COLO829 (cell line): Measurements from ENCODE around the gene GNG2.
"Not testable (repeated sequence)": the region's sequence is repeated elsewhere in the genome, so short reads cannot be mapped to it uniquely, and the experiment has no call there.

Source experiments
- DNase-seq: peaks from one replicate; pipeline ENCODE4 v3.0.0; 2012; ENCODE audit warnings: low spot score

Gene GNG2

DNA sequence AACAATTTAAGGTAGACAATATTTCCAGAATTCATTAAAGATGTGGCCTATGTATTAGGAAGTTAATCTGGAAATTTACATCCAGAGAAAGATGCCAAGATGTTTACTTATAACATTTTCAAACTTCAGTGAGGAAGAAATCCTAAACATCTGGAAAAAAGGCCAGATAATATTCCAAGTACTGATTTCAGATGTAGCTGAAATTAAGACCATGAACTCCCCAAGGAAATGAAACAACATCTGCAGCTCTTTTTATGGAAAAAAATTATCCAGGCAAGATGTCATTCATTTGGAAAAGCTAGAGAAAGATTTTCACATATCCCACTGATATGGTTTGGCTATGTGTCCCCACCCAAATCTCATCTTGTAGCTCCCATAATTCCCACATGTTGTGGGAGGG, 35.0 kb downstream of the GNG2 start:
- no peak for DNase-seq

DNA sequence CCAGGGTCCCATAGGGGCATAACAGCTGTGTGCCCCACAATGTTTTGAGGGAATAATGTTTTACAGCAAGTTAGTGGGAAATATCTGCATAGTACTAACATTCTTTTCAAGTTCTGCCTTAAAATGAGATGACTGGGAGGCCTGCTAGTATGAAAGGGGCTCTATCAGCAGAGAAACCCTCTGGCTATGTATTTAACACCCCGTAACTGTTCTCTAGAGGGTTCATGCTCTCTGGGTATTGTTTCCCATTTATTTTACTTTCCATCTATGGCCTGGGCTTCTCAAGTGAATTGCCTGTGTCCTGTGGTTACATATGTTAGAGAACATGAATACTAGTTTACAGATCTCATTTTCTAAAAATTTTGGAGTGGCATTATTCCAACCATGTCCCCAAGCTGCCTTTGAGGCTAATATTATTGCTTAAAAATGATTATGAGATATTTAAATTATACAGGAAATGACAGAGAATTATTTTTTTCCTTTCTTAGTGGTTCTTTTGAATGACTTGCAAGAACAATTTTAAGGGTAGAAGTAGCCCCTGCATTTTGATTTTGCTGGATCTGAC, 37.5 kb downstream of the GNG2 start:
- DNase-seq: no peak

DNA sequence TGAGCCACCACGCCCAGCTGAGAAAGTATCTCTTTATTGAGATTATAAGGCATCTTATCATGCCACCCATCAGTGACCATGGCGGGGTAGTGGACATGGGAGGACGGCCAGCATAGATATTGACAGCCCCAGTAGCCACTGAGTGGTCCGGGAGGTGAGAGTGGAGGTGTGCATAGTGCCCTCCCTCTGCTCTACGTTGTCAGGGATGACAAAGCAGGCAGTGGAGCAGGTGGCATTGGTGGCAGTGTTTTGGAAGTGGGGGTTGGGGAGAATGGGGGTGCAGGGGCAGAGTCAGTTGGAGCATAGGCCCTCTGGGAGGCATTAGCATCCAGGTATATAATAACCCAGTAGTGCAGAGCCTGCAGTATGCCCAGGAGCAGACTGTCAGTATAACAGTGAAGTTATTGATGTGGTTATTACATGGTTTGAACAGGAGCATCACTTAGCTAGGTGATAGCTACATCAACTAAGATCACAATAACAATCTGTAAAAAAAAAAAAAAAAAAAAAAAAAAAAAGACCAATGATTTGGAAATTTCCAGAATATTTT, 41.1 kb downstream of the GNG2 start:
- DNase-seq: no peak

DNA sequence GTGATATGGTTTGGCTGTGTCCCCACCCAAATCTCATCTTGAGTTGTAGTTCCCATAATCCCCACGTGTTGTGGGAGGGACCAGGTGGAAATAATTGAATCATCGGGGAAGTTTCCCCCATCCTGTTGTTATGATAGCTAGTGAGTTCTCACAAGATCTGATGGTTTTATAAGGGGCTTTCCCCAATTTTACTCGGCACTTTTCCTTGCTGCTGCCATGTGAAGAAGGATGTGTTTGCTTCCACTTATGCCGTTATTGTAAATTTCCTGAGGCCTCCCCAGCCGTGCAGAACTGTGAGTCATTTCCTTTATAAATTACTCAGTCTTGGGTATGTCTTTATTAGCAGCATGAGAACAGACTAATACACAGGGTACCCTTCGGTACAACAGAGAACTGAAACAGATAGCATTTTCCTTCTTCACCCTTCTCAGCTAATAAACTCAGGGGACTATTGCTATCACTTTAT, 45.3 kb downstream of the GNG2 start:
- DNase-seq: not testable (repeated sequence)

DNA sequence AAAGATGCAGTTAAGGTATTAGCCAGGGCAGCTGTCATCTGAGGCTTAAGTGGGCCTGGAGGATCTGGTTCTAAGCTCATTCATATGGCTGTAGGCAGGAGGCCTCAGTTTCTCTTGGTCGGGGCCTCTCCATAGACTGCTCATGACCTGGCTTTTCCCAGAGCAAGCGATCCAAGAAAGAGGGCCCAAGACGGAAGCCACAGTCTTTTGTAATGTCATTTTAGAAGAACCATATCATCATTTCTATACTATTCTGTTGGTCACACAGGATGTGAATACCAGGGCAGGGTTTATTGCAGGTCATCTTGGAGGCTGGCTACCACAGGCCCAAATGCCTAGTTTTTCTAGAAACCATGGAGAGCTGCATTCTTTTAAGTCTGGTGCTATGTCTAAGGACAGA, 47.7 kb downstream of the GNG2 start:
- no peak for DNase-seq

DNA sequence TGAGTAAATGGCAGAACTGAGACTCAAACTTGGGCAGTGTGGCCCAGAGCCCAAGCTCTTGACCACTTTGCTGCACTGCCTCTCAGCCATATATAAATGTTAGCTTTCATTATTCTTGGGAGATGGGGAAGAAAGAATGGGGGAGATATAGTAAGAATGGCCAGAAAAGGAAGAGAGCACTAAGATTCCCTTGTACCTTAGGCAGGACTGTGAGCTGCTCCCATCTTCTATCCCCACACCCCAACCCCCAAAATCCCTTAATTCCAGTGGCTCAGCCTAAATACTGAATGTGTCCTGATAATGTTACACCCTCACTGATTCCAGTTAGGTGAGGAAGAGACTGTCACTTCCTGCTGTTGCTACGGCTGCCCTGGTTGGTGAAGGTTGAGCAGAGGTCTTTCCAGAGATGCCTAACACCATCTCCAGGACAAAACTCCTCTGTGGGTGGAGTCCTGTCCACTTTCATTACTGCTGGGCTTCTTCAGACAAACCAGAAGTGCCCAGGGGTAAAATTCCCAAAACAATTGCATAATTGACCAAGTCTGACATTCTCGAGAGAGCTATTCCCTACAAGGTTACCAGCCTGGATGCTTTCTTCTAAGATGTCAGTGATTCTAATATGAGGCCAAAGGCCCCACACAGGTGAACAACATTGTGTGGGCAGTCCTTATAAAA, 51.8 kb downstream of the GNG2 start:
- no peak for DNase-seq

DNA sequence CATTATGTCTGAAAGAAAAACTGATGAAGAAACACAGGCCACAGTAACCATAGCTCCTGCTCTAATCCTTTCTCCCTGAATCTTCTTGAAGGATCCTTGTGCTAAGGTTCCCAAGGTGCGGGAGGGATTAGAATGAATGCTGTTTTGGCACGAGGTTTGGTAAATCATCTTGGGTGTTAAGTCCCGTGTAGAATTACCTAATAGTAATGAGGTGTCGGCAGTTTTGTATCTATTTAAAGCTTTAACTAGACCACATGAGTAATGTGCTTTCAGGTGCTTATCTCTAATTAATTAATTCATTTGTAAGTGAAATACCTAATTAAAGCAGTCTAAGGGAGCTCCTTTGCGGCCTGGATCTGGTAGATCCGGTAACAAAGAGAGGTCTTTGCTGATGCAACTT, 53.9 kb downstream of the GNG2 start:
- DNase-seq: no peak

DNA sequence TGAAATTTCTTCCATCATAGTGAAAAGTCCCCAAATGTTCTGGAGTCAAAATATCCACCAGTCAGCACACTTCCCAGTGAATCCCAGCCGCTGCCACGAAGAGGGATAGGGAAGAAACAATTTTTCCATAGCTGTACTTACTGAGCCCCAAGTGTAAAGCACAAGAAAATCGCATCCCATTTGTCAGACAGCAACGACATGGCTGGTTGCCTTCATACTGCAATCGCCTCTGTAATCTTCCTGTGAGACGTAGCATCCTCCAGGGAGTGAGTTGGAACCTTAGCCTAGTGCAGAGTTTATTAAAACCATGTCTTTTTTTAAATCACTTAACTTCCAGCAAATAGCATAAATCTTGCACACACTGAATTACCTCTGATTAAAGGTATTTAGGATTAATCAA, 56.8 kb downstream of the GNG2 start:
- DNase-seq: no peak

DNA sequence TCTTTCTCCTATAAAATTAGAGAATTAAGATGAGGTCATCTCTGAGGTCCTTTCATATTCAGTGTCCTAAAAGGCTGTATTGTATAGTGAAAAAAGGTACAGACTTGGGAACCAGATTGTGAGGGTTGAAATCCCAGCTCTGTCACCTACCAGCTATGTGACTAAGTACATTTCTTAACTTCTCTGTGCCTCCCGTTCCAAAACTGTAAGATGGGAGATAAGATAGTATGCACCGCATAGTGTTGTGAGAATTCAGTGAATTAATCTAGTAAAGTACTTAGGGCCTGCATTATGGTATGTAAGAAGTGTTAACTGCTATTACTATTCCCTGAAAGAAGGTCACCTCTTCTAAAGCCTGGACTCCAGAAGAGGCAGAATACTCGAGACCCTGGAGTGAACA, 60.6 kb downstream of the GNG2 start:
- no peak for DNase-seq

DNA sequence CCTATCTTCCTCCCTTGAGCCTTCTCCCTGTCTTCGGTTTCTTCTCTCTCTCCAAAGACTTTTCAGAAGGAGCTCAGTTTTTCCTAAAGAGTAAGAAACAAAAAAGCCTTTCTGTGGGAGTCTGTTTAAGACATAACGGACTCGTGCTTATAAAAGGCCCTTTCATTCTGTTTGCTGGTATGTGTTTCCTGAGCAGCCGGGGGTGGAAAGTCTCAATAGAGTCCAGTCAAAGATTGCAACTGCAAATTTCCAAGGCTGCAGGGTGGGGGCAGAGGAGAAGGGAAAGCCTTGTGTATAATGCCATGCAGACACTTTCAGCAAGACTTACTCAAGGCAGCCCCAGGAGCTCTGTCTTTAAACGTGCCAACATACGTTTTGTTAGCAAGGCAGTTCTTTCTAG, 62.2 kb downstream of the GNG2 start:
- peak; percentile 98 for DNase-seq

DNA sequence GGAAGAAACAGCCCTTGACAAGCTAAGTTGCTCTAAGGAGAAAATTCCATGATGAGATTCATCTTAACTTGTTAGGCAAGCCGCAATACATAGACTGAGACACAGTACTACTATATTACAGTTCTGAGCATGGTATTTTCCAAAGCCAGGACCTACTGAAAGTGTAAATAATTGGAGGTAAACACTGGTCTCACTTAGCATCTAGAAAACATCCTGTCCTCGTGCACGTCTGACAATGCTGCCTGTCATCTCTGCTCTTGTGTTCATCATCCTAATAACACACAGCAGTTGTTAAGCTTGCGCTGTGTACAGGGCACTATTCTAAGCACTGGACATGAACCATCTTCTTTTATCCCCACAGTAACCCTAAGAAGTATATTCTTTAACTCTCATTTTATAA, 64.2 kb downstream of the GNG2 start:
- DNase-seq: no peak

DNA sequence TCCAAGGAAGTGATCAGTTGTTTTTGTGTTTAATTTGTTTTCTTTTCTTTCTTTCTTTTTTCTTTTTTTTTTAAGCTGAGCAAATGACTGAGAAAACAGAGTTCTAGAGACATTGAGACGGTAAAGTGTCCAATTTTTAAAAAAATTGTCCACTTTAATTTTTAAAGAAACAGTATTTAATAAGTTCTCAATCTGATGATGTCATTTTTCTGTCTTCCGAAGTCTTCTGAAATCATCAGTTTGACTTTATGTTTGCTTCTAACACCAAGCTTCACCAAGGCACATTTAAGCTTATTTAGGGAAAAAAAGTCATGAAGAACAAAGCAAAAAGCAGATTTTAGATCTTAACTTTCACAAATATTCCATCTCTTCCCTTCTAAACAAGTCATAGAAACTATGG, 65.6 kb downstream of the GNG2 start:
- DNase-seq: no peak

DNA sequence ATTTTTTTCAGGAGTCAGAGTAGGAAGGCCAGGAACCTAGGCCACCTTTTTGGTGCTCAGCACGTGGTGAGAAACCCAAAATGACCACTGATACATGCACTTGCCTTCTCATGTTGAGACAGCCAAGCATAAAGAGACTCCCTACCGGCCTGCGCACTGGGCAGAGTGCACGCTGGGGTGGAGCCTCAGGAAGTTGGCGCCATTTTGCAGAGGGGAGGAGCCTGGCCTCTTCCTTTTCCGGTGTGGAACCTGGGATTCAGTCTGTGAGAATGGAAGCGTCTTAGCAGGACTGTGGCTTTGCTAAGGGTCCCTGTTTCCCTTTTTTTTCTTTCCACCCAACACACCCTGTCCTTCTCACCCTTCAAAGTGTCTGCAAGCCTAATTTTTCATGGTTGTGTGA, 66.0 kb downstream of the GNG2 start:
- no peak for DNase-seq

DNA sequence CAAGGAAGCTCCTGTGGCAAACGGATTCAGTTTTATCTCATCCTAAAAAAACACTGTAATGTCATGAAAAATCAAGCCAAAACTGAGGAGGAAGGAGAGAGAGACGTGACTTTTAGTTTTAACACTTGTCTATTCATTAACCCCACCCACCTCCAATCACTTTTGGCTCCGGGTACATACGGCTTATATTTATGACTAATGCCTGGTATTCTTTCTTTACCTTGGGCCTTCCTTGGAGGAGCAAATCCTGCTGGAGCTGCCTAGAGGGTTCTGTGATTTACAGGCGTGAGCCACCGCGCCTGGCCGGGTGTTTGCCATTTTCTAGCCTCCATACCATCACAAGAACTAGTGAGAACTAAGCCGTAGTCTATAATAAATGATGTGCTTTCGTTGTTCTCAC, 68.2 kb downstream of the GNG2 start:
- DNase-seq: no peak

DNA sequence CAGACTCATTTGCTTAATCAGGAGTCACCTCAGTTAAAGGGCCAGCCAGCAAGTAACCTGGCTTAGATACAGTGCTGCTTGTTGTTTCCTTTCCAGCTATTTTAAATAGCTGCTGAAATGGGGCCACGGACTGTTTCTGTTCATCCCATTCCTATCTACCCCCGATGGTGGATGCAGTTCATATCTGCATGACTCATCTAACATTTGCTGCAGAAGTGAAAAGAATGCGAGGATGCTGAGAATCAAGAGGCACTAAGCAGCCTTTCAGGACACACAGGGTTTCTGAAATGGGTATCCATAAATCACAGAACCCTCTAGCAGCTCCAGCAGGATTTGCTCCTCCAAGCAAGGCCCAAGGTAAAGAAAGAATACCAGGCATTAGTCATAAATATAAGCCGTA, 68.8 kb downstream of the GNG2 start:
- peak; percentile 65 for DNase-seq

DNA sequence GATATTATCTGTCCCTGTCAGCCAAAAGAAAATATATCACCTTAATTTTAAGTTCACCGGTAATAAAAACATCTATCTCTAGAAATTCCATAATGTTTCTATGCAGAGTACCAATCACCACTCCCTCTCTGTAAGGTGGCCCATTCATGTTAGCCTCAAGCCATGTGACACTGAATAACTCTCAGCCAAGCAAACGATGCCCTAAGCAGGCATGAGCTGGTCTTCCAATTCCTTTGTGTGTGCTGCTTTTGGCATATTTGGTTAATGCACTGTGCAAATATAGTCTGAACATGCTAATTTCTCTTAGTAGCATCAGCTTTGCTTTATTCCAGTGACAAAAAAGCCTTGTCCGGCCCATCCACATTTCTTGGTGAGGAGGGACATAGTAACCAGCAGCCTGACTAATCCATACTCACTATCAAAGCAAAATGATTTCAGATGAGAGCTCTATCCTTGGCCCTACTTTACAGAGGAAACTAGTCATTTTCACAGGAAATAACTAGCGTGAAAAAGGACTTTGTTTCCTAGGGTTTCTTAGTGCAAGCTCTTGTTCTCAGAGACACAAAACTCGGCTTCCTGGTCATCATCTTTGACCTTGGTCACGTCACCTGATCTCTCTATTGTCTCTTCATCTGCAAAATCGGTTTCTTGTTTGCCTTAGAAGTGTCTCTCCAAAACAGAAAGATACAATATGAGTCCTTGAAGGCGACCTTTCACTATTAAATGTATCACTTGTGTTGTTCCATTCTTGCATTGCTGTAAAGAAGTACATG, 69.7 kb downstream of the GNG2 start:
- DNase-seq: peak; percentile 75

DNA sequence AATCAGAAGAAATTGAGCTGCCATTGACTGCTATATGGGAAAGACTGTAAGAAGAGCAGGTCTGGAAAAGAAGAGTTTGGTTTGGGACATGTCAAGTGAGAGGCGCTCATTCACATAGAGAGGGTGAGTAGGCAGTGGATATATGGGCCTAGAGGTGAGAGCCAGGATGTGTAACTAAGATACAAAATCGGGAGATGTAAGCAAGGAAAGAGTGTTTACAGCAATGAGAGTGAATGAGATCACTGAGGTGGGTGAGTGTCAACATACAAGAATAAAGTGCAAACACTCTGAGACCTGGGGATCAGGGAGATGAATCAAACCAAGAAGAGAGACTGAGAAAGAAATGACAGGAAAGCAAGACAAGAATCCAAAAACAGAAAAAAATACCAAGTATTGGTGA, 70.9 kb downstream of the GNG2 start:
- DNase-seq: no peak

DNA sequence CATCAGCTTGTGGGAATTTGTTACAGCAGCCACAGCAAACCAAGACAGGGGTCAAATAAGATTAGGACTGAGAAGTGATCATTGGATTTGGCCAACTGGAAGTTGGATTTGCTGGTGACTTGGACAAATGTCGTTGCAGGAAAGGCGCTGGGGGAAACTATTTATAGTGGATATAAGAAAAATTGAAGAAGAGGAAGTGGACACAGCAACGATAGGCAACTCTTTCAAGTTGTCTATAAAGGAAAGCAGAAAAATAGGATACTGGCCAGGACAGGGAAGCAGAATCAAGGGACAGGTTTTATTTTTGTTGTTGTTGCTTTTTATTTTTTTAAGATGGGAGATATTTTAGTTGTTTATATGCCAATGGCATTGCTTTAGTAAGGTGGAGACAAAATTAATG, 72.8 kb downstream of the GNG2 start:
- no peak for DNase-seq

DNA sequence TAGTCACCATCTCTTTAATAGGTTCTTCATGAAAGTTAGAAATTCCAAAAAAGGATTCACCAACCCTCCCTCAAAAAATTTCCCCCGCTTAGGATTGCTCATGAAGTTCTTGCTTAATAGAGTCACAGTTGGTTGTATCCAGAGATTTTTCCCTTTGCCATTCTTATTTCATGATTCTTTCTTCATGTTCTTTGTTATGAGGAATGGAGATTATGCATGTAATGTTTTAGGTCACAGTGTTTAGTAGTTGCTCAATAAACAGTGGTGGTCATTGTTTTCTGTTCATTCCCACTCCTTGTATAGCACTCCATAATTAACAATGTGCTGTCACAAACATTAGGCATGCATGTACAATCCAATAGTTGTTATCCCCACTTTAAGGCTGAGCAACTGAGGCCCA, 77.7 kb downstream of the GNG2 start:
- DNase-seq: no peak

DNA sequence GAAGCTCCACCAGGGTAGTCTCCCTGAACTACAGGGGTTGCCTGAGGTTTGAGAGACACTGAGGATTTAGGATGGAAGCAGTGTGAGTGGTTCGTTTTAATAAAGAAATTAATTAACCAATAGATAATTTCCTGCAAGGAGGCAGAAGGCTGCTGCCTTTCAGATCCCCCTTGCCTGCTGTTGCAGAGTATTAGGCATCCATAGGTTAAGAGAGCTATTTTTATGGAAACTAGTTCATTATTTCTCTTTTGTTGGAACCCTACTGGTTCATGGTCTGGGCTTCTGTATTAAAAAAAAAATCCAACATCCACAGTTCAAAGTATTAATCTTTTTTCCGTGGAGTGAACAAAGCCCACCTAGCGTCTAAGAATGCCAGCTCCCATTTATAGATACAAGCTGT, 78.4 kb downstream of the GNG2 start:
- DNase-seq: no peak

DNA sequence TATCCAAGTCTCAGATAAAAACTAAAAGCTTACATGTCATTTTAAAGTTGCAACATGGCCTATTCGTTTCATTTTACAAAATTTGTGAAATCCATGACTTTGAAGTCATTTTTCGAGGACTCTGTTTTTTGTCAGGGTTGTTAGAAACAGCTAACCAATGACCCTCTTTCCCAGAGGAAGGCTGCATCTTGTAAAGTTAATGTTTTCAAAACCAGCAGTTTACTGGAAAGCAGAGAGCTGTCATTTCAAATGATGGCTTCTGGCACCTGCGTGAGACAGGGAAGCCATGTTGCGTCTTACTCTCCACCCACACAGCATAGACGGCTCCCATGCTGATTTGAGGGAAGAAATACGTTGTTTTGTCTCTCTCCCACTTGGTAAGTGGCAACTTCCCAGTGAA, 78.8 kb downstream of the GNG2 start:
- DNase-seq: no peak

DNA sequence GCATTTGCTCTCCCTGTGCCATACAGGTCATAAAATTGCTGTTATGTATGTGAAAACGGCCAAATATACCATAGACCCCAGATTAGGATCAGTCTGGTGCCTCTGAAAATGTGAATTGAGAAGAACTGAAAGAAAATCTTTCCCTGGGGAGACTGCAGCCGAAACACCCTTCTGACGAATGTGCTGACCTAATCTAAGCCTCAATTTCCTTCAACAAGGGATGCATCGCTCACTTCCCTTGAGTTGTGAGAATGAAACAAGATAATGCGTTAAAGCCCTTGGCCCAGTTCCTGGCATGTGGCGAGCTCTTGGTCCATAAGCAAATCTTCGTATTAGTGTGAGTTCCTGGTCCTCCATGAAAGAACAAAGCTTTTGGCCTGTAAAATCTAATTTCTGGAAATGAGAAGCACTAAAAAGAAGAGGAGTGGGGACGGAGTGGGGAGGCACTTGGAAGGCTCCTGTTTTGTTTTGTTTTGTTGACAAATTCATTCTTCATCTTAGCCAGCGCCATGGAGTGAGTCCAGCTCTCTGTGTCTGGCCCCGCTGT, 79.4 kb downstream of the GNG2 start:
- DNase-seq: no peak

DNA sequence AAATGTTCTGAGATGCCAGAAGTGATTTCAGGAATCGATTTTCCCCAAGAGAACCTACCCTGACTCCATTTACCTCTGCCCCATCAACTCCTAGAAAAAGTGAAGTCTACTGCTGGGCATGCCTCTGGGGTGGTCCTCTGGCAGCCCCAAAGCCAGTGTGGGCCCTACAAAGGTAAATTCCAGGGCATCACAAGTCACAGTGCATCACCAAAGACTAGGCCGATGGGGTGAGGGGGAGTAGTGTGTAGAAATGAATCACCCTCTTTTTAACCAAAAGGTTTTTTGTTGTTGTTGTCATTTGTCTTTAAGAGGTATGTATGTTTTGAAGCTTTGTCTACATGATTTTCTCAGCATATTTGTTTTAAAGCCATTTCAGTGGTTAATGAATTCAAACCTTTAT, 82.6 kb downstream of the GNG2 start:
- no peak for DNase-seq
